HG03521 (cell line): ENCODE data around the gene CMBL.

Experiments
- ATAC-seq: cut with Tn5 transposase; IDR thresholded peaks from one replicate; pipeline ENCODE4 v1.9.1; 2021; ENCODE audit warnings: mild to moderate bottlenecking, moderate library complexity; ENCODE audit not compliant: unreplicated experiment

The CMBL gene

DNA sequence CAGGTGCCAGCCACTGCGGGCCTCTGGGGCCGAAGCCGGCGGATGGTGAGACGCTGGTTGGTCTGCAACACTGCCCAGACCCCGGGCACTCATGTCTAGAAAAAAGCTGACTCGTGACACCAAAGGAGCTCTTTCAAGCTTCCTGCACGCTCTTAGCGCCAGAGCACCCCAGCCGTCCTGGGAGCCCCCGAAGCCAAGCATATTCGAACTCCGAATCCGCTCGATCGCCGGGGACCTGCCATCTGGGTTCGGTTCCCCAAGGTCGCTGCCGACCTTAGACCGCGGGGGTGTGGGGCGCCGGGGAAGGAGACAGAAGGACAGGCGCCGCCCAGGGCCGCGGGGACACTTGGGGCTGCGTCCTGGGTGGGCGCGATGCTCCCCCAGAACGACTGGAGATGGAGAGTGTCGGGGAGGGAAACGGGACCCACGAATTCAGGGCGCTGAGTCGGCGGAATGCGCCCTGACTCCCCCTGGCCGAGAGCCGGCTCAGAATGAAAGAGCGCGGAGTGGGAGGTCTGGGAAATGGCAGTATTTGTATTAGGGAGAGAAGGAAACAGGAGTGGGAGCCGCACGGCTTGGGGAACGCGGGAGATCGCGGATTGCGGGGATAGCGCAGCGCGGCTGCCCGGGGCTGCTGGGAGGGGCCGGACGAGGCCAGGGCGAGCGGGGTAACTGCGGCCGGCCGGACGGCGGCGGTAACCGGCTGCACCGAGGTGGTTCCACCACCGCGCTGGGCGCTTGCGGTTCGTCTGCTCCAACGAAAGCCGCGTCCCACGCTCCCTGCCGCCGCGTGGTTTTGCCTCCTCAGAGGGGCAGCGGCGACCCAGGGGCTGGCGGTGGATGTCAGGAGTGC, 25.7 kb upstream of the CMBL start:
- ATAC-seq: no peak

DNA sequence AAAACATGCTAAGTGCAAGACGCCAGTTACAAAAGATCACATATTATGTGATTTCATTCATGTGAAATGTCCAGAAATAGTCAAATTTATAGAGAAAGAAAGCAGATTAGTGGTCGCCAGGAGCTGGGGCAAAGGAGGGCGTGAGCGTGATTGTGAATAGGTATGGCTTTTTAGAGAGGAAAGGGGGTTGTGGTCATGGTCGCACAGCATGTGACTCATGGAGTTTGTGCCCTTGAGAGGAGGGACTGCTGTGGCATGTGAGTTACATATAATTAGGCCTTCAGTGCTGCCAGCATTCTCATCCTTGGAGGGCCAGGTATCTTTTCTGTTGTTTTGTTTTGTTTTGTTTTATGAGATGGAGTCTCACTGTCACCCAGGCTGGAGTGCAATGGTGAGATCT, 24.6 kb upstream of the CMBL start:
- ATAC-seq: no peak

DNA sequence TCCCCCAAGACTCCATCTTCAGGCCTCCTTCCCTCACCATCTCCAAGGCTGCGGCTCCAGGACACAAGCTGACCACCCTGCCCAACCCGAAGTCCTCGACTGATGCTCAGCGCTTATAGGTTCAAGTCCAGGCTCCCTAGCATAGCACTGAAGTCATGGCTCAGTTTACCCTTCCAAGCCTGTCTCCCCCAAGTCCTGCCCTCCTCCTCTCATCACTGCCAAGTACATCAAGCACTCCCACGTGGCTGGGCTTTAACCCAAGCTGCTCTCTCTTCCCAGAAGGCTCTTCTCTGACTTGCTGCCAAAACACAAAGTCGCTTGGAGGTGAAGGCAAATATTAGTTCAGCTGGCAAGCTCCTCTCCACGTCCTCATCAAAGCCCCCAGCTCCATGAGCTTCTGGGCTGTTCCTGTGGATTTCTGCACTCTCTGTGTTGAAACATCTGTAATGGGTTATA, 23.7 kb upstream of the CMBL start:
- no peak for ATAC-seq

DNA sequence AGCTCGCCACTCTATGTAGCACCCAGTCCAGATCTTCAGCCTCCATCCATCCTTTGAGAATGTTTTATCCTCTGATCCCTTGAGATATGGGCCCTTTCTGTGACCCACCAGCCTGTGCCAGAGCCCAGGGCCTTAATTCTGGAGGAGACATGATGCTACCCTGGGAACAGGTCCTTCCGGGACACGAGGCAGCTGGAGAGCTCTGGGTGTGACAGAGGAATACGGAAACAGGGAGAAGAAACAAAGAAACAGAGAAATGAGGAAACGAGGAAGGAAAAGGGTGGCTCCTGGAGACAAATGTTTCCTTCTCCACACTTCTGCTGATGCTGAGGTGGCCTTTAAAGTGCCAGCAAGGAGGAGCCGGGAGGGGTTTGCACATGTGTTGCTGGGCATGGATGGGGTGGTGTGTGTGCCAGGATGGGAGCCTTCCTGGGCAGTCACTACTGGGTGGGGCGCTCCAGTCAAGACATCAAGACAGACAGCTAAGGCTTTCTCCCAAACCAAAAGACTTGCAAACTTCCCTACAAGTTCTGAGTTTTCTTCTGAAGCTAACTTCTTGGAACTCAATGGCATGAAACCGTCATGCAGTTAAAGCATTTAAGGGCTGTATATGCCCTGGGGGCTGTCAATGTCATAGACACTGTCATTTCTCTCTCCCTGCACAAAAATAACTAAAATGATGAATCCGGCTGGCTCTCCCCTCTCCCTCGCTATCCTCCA, 23.0 kb upstream of the CMBL start:
- no peak for ATAC-seq

DNA sequence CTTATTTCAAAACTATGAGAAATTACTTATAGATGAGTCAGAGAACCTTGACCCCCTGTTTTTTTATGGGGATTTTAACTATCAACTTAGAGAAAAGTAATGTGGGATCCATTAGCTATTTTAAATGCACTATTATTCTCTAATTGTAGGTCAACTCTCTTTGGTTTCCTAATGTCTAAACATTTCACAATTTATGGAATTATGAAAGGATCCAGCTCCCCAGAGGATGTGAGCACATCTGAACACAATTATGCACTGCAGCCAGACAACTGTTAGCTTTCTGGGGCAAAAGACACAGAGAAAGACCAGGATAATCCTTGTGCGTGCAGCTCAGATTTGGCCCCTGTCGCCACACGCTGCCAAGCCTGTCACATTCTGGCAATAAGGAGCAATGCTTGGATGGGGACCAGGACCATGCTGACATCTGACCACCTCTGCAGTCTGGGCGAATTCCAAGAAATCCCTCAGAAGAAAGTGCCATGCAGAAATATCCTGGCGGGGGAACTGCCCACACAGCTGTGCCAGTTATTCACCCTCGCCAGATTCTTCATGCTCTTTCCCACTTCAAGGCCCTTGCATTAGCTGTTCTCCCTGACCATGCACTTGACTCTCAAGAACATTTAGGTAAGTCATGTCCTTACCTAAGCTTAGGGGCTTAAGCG, 22.2 kb upstream of the CMBL start:
- ATAC-seq: no peak

DNA sequence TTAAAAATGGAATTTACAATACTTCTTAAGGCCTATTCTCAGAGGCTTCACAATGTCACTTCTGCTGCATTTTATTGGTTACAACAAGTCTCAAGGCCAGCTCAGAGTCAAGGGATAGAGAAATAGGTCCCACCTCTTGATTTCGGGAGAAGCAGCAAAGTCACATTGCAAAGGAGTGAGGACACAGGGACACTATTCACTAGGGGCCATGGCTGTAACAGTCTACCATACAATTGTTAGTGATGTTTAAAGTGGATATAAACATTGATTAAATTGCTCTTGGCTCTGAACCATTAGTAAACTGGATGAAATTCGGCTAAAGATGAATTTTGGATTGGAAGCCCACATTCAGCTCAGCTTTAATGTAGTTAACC, 21.7 kb upstream of the CMBL start:
- no peak for ATAC-seq

DNA sequence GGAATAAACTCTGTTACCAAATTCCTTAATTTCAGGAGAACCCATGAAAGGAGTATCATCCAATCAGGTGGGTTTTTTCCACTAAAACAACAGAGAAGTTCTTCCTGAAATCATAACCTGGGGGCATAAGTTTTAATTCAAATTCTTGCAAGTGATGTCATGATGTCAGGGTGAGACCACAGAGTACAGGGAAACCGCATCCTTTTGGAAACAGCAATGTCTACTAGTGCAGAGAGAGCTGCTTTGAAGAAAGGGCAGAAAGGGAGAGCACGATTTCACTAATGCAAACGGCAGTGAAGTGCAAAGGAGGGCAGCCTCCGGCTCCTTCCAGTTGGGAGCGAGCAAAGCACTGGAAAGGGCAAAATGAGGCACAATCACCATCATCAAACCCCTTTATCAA, 20.6 kb upstream of the CMBL start:
- ATAC-seq: no peak

DNA sequence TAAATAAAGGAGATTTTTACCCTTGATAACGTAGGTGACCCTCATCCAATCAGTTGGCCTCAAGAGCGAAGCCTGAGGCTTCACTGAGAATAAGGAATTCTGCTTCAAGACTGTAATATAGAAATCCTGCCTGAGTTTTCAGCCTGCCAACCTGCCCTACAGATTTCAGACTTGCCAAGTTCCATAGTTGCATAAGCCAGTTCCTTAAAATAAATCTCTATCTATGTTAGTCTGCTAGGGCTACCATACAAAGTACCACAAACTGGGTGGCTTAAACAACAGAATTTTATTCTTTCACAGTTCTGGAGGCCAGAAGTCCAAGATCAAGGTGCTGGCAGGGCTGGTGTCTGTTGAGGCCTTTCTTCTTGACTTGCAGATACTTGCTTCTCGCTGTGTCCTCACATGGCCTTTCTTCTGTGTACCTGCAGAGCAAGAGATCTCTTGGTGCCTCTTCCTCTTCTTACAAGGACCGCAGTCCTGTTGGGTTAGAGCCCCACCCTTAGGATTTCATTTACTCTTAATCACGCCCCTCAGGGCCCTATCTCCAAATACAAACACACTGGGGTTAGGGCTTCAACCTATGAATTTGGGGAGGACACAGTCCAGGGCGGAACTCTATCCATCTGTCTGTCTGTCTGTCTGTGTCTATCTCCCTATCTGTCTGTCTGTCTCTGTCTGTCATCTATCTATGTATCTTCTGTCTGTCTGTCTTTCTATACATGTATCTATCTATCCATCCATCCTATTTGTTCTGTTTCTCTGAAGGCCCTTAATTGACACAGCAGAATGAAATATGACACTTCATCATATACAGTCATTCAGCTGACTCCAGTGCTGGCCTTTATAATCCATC, 17.0 kb upstream of the CMBL start:
- ATAC-seq: no peak

DNA sequence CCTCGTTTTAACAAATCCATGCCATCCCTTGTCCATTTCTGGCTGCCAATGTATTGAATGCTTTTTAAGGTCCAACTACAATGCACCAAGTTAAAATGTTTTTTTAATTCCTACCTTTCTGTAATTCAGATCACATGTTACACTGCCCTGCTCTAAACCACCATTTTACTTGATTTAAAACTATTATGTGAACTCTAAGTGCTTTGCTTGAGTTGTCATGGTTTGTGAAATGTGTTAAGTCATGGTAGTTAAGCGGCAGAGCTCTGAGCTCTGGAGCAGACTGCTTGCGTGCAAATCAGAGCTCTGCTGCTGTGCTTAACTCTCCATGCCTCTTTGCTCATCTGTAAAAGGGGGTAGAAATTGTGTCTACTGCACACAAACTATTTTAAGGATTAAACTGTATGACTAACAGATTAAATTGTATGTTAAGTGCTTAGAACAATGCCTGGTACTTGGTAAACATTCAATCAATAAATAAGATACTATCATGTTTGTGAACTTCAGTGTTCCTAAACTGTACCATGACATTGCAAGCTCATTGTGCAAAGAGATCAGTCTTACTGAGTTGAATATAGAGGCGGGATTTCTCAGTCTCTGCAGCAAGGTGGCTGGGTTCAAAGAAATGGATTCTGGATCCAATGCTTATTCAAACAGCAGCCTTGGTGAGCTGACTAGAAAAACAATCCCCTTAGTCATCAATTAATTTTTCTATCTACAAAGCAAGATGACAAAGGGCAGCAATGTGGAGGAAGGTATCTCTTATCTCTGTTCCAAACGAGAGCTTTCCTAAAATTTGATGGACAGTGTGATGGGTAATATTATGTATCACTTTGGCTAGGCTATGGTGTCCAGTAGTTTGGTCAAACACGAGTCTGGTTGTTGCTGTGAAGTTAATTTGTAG, 16.1 kb upstream of the CMBL start:
- no peak for ATAC-seq

DNA sequence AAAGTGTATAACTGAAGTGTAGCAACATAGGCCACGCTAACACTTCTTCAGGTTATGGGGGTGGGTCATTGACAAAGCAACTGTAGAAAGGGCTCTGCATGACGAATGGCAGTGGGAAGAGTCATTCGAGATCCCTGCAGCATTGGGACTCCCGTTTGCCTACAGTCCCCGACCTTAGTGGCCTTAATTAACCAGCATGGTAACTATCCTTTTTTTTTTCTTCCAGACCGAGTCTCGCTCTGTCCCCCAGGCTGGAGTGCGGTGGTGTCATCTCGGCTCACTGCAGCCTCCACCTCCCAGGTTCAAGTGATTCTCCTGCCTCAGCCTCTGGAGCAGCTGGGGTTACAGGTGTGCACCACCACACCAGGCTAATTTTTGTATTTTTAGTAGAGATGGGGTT, 14.2 kb upstream of the CMBL start:
- ATAC-seq: no peak

DNA sequence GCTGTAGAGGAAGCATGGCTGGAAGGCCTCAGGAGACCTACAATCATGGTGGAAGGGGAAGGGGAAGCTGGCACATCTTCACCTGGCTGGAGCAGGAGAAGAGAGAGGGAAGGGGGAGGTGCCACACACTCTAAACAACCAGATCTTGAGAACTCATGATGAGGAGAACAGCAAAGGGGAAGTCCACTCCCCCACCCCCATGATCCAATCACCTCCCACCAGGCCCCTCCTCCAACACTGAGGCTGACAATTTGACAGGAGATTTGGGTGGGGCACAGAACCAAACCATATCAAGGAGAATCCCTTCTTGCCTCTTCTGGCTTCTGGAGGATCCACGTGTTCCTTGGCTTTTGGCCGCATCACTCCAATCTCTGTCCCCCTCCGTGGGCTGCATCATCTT, 13.1 kb upstream of the CMBL start:
- ATAC-seq: no peak

DNA sequence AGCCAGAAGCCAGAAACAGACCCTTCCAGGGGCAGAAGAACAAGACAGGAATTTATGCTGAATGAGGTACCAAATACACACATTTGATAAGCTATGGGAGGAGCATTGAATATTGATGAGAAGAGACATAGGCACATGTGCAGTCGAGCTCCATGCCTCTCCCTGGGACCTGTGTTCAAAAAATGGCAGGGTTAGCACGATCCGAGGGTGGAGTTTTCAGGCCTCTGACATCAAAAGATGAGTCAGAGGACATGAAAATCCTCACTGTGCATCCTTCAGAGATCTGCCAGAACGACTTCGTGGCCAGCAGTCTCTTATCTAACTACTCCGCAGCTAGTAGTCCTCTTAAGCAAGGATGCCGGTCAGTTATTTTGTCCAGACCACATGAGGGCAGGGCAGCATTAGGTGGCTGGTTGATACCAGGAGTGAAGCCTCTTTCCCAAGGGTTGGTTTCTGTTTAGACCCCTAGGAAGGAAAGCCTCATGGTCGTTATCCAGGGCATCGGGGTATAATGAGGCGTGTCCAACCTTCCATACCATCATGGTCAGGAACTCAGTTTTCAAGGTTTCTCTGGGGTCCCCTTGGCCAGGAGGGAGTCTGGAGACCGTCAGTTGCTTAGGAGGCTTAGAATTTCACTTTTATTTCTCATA, 11.6 kb upstream of the CMBL start:
- ATAC-seq: no peak

DNA sequence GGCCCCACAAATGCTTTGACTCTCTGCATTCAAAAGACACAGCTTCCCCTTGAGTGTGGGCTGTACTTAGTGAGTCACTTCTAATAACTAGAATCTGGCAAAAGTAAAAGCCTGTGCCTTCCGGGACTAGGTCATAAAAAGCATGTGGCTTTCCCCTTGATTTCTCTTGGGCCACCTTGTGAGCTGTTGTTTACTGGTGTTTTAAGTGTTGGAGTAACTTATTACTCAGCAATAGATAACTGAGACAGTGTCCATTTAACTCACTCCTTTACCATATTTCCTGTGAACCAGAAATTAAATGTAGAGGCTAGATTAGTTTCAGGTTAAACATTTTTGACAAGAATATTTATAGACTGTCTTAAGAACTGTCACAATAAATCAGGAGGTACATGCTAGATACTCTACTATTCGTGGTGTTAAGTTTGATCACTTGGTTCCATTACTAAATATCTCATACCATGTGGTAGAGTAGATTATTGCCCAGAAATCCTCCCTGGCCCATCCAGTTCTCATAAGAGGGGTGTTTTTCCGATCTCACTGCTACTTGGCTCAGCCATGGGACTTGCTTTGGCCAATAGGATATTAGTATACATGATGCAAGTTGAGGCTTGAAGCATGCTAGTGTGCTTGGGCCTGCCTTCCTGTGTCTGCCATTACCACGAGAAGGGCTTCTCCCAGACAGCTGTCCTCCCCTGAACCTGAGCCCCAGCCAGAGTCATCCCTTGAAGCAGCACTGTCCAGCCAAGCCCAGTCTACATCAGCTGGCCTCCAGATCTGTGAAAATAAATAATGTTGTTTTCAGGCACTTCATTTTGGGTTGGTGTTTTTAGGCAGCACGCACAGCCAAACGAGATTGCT, 10.4 kb upstream of the CMBL start:
- ATAC-seq: no peak

DNA sequence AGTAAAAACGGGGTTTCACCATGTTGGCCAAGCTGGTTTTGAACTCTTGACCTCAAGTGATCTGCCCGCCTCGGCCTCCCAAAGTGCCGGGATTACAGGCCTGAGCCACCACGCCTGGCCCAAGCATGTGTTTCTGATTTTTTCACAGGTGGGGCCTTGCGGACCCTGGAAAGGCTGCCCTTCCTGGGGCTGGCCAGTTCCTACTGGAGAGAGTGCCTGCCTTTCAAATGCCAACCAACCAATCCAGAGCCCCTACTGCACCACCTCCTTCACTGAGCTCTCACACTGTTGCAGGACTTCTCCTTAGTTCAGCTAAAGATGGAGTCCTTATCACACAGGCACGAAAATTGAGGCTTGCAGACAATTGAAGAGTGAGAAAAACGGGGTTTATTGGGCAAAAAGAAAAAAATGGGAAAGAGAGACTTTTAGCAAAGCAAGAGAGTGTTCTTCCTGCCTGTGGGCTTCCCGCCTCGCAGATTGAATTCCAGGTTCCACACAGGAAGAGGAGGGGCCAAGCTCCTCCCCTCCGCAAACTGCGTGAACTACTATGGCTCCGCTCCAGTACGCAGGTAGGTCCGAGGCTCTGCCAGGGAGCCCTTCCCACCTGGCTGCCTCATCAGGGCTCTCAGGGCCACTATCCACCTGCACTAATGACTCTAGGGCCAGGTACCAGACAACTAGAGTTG, 8.3 kb upstream of the CMBL start:
- ATAC-seq: no peak

DNA sequence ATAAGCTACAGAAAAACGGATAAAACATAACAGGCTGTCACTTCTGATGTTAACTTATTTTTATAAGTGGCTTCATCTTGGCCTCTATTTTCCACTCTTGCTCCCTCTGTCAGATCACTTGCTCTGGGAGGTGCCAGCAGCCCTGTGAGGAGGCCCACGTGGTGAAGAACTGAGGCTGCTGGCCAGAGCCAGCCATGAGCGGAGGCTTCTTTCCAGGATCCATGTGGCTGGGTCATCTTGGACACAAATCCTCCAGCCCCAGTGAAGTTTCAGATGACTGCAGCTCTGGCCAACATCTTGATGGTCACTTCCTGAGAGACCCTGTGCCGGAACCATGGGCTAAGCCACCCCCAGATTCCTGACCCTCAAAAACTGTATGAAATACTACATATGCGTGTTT, 7.5 kb upstream of the CMBL start:
- ATAC-seq: no peak

DNA sequence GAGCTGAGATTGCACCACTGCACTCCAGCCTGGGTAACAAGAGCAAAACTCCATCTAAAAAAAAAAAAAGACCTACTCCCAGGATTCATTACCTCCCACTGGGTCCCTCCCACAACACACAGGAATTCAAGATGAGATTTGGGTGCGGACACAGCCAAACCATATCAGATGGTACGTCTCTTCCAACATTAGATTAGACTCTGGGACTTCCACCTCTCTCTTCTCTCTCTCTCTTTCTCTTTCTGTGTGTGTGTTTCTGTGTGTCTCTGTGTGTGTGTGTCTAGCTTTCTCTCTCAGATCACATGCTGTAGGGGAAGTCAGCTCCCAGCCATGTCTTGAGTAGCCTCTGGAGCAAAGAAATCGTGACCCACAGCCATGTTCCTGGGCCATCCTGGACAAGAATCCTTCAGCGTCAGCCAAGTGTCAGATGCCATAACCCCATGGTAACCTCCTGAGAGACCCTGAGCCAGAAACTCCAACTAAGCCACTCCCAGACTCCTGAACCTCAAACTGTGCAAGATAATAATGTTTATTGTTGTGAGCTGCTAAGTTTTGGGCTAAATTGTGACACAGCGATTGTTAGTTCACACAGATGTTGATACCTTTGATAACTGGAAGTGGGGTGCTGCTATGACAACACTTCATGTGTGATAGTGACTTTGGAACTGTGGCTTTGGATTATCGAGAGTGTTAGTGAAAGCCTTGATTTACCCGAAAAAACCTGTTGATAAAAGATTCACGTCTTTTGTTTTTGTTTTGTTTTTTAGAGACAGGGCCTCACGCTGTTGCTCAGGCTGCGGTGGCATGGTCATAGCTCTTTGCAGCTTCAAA, 4.1 kb upstream of the CMBL start:
- ATAC-seq: no peak
